ENCODE results near the gene LRRC75B. TPM values are rescaled to one million over a fixed set of nuclear protein-coding genes. Genes with fewer than 3 reads are reported as not detected.
A peak's percentile ranks its signal among the peaks of the same experiment; 100 is the strongest.
"Not testable (repeated sequence)": the region's sequence is repeated elsewhere in the genome, so short reads cannot be mapped to it uniquely, and the experiment has no call there.

LRRC75B gene
- 1.5 TPM for polyA plus RNA-seq (2012; ENCODE audit: low read depth, missing spikeins)

GRCh38 chr22:24592851-24593558 lies at the start of gene LRRC75B:
Gene LRRC75B (minus strand): TSS chr22:24593073. CDS start chr22:24593039, 34 bp downstream.
- DNase-seq (ENCODE audit: insufficient read length, low spot score) (peak; percentile 95), FAIRE-seq (peak; percentile 79)
- TF ChIP-seq POU2F2 (IDR thresholded peaks at IDR 0.05; ENCODE audit: low read depth, low read length) (no peak), POLR2AphosphoS5 (IDR thresholded peaks at IDR 0.05; ENCODE audit: low read depth, low read length) (no peak), PAX5 (IDR thresholded peaks at IDR 0.05; ENCODE audit: insufficient read depth, low read length, severe bottlenecking) (no peak), TAF1 (IDR thresholded peaks at IDR 0.05; ENCODE audit: low read depth, low read length) (no peak), POLR2A (IDR thresholded peaks at IDR 0.05; ENCODE audit: low read depth, low read length) (no peak), SPI1 (IDR thresholded peaks at IDR 0.05; ENCODE audit: low read depth, low read length) (no peak)

GRCh38 chr22:24642307-24642706 lies 49.4 kb upstream of the LRRC75B start:
- FAIRE-seq: not testable (repeated sequence)

GRCh38 chr22:24636513-24636912 lies 43.6 kb upstream of the LRRC75B start:
- not testable (repeated sequence) for DNase-seq (ENCODE audit: insufficient read length, low spot score); FAIRE-seq

More at GRCh38 chr22:24642307-24642706, 49.4 kb upstream of the LRRC75B start:
- not testable (repeated sequence) for DNase-seq (ENCODE audit: insufficient read length, low spot score)

DNA sequence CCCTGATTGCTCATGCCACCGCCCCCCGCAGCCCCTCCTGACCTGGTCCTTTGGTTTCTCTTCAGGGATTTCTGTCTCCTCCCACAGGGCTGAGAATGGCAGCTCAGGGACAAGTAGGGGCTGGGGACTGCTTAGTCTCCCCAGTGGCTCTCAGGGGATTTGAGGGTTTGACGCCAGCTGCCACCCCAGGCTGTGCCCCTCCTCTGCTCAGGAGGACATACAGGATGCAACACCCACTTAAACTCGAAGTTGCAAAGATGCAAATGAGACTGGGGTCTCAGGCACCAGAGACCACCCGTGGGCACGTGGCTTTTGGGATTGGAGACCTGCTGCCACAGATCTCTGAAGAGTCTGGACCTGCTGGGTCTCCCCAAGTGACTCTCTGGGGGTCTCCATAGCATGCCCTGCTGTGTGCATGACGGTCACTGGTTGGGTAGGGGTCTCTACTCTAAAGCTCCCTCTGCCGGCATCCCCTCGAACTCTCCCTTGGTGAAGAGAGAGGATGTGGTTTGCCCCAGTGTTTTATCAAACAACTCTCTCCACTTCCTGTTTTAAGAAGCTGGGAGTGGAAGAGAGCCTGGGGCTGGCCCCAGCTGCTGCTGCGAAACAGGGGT lies 42.0 kb upstream of the LRRC75B start:
- FAIRE-seq; DNase-seq (ENCODE audit: insufficient read length, low spot score): not testable (repeated sequence)

- DNase-seq (ENCODE audit: insufficient read length, low spot score); FAIRE-seq: not testable (repeated sequence)
Observed at GRCh38 chr22:24633231-24634023, 40.6 kb upstream of the LRRC75B start.

- not testable (repeated sequence) for FAIRE-seq; DNase-seq (ENCODE audit: insufficient read length, low spot score)
Observed at GRCh38 chr22:24632642-24633041, 39.8 kb upstream of the LRRC75B start.

DNA sequence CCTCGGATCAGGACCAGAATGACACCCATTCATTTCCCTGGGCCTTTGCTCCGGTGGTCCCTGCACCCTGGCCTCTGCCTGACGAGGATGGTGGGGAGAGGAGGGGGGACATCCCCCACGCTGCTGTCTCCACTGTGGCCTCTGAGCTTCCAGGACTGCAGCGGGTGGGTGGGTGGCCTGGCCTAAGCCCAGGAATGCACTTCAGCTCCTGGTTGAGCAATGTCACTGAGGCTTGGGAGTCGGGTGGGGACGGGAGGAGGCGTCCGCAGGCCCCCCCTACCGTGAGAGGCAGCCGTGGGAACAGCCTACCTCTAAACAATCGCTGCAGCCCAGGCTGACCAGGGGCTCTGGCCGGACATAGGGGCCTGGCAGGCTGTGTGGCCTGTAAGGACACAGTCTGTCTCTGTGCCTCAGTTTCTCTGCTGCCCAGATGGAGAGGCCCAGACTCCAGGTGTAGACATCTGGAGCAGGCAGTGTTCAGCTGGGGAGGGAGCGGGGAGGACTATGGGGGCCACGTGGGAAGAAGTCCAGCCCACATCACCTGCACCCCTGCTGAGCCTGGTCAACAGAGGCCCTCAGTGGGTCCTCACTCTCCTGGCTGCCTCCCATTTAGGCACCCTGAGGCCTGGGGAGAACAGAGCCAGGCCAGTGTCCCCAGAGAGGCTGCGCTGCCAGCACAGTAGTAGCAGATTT lies 38.7 kb upstream of the LRRC75B start:
- FAIRE-seq; DNase-seq (ENCODE audit: insufficient read length, low spot score): not testable (repeated sequence)

DNA sequence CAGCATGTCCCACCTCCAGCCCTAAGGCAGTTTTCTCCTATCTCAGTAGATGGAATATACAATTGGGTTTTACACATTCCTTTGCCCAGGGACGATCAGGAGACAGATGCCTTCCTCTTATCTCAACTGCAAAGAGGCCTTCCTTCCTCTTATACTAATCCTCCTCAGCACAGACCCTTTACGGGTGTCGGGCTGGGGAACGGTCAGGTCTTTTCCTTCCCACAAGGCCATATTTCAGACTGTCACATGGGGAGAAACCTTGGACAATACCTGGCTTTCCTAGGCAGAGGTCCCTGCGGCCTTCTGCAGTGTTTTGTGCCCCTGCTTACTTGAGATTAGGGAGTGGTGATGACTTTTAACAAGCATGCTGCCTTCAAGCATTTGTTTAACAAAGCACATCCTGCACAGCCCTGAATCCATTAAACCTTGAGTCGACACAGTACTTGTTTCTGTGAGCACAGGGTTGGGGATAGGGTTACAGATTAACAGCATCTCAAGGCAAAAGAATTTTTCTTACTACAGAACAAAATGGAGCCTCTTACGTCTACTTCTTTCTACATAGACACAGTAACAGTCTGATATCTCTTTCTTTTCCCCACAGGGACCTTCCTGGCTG lies 38.0 kb upstream of the LRRC75B start:
- FAIRE-seq; DNase-seq (ENCODE audit: insufficient read length, low spot score): not testable (repeated sequence)

- FAIRE-seq; DNase-seq (ENCODE audit: insufficient read length, low spot score): not testable (repeated sequence)
Observed at GRCh38 chr22:24629069-24629468, 36.2 kb upstream of the LRRC75B start.

GRCh38 chr22:24627911-24628310 lies 35.0 kb upstream of the LRRC75B start:
- not testable (repeated sequence) for DNase-seq (ENCODE audit: insufficient read length, low spot score); FAIRE-seq

DNA sequence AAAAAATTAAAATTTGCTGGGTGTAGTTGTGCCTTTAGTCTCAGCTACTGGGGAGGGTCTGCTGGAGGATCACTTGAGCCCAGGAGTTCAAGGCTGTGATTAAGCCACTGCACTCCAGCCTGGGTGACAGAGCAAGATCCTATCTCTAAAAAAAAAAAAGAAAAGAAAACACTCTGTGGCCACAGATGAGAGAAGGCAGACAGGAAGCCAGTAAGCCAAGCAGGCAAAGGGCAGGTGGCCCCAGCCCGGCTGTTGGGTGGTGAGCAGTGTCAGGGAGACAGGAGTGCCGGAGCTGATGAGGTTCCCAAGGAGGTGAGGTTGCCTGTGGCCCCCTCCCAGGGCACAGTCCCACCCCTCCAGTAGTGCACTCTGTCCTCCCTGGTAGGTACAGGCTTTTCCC lies 29.7 kb upstream of the LRRC75B start:
- DNase-seq (ENCODE audit: insufficient read length, low spot score); FAIRE-seq: not testable (repeated sequence)

DNA sequence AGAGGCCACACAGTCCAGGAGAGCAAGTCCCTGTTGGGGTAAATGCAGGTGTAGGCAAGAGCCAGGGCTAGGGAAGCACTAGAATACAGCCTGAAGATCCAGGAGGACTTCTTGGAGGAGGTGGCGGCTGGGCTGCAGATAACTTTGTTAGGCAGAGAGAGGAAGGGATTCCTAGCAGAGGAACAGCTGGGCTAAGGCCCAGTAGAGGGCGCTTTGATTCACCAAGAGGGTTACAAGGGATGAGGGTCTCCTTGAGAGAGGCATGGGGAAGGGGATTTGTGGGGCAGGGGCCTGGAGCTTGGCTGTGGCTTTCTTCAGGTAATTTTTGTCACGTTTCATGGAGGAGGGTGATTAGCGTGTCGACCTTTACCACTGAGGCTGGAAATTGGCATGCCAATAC lies 28.4 kb upstream of the LRRC75B start:
- FAIRE-seq; DNase-seq (ENCODE audit: insufficient read length, low spot score): not testable (repeated sequence)

DNA sequence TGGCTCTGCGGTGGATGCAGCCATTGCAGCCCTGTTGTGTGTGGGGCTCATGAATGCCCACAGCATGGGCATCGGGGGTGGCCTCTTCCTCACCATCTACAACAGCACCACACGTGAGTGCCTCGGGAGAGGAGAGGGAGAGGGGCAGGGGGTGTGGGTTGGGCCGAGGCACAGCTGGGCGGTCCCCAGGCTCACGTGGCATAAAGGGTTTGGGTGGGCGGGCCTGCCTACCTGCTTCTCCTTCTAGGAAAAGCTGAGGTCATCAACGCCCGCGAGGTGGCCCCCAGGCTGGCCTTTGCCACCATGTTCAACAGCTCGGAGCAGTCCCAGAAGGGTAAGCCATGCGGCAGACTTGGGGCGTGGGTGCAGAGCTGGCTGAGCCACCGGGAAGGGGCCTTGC lies 21.9 kb upstream of the LRRC75B start:
- not testable (repeated sequence) for DNase-seq (ENCODE audit: insufficient read length, low spot score); FAIRE-seq

- not testable (repeated sequence) for DNase-seq (ENCODE audit: insufficient read length, low spot score); FAIRE-seq
Observed at GRCh38 chr22:24609888-24610287, 17.0 kb upstream of the LRRC75B start.

DNA sequence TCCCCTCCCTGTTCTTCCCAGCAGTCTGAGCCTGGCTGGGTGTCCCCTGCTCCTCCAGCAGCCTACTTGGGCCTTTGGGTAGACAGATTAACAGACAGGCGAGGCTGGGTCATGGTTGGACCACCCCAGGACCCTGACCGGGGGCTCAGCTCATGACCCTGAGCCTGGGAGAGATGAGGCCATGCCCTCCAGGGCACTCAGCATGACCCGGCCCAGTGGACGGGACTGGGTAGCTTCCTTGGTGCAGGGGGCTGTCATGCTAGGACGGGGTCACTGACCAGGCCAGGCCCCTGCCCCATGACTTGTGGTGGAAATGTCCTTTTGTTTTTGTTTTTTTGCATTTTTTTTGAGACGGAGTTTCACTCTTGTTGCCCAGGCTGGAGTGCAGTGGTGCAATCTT lies 15.5 kb upstream of the LRRC75B start:
- not testable (repeated sequence) for FAIRE-seq; DNase-seq (ENCODE audit: insufficient read length, low spot score)

Measured in GM12891 (cell line).